Panc1 (cell line): ENCODE results near the gene GALNT18. TPM values are rescaled to one million over a fixed set of nuclear protein-coding genes. Genes with fewer than 3 reads are reported as not detected.

Source experiments
- ATAC-seq: fragments of 200-7000 bp; cut with Tn5 transposase; 2 replicates; pipeline ENCODE4 v1.9.1; 2020; ENCODE audit warnings: mild to moderate bottlenecking, moderate library complexity
- BruUV-seq: library from RNA; stranded (reverse); fragments of 400-500 nt; replicated peaks from 2 replicates; lab custom pipeline; 2021; lab: Mats Ljungman, UMichigan
- CTCF ChIA-PET: fragments of 300-600 bp; sonication (Branson Sonifier 250); formaldehyde crosslinking; loops from one replicate; lab custom pipeline; 2022; ENCODE audit warnings: antibody characterized with exemption; lab: Charles Lee
- POLR2A ChIA-PET: fragments of 300-600 bp; sonication (Branson Sonifier 250); formaldehyde crosslinking; loops from one replicate; lab custom pipeline; 2022; ENCODE audit warnings: antibody characterized with exemption; lab: Charles Lee
- DNase-seq: peaks from one replicate; pipeline ENCODE4 v3.0.0-alpha.2; 2010; ENCODE audit warnings: low read depth, low spot score
- H3K27ac ChIP-seq: 2 replicates; pipeline ENCODE4 v1.5.1; 2011; ENCODE audit warnings: mild to moderate bottlenecking, low read length, inconsistent platforms
- H3K27me3 ChIP-seq: fragments of 200-500 bp; sonication (Bioruptor generic); 2 replicates; pipeline ENCODE4 v1.6.0; 2014; ENCODE audit warnings: low read length, inconsistent platforms; ENCODE audit not compliant: control insufficient read depth, insufficient read depth
- H3K36me3 ChIP-seq: fragments of 200-500 bp; sonication (Bioruptor generic); 2 replicates; pipeline ENCODE4 v1.5.1; 2014; ENCODE audit warnings: inconsistent platforms, mild to moderate bottlenecking, low read length, moderate library complexity; ENCODE audit not compliant: control insufficient read depth, insufficient read depth
- H3K4me1 ChIP-seq: 2 replicates; pipeline ENCODE4 v1.5.1; 2011; ENCODE audit warnings: inconsistent platforms, mild to moderate bottlenecking, low read length, moderate library complexity; ENCODE audit not compliant: control insufficient read depth, insufficient read depth
- H3K4me3 ChIP-seq, 2 experiments: 2 replicates each; pipeline ENCODE4 v1.5.1; 2011 to 2012; ENCODE audit warnings: low read depth in 2 of 2, low read length in 2 of 2, mild to moderate bottlenecking in 2 of 2, inconsistent platforms in 1 of 2, moderate library complexity in 1 of 2
- H3K9me3 ChIP-seq: fragments of 200-500 bp; sonication (Bioruptor generic); 2 replicates; pipeline ENCODE4 v1.5.1; 2014; ENCODE audit warnings: low read depth, mild to moderate bottlenecking, inconsistent platforms, low read length, moderate library complexity; ENCODE audit not compliant: control insufficient read depth, insufficient read depth
- CTCF ChIP-seq: fragments of 450-650 bp; IDR thresholded peaks from 2 replicates; pipeline ENCODE4 v1.5.1; 2017; ENCODE audit warnings: mild to moderate bottlenecking
- POLR2AphosphoS5 ChIP-seq: IDR thresholded peaks from 2 replicates; pipeline ENCODE4 v1.6.1; 2012; ENCODE audit warnings: mild to moderate bottlenecking, low read depth, low read length, moderate library complexity
- SIN3A ChIP-seq: IDR thresholded peaks from 2 replicates; pipeline ENCODE4 v1.6.1; 2012; ENCODE audit warnings: low read depth, mild to moderate bottlenecking, low read length, moderate library complexity, borderline replicate concordance; ENCODE audit not compliant: insufficient read depth
- TCF7L2 ChIP-seq: IDR thresholded peaks from 2 replicates; pipeline ENCODE4 v1.6.1; 2011; ENCODE audit warnings: mild to moderate bottlenecking, low read depth, low read length, inconsistent platforms
- in situ Hi-C: cut with HindIII; loops from 2 replicates; pipeline ENCODE4 v1.10.0; 2016; ENCODE audit warnings: low sequenced_read_pairs, low pct_unique_long_range_greater_than_20kb
- intact Hi-C: fragments of 100-400 bp; cut with micrococcal nuclease; formaldehyde crosslinking; loops from one replicate; pipeline ENCODE4 v1.10.0; 2022; ENCODE audit not compliant: unreplicated experiment
- total RNA-seq: library from RNA; stranded (reverse); gene quantifications from one replicate; pipeline ENCODE4 v1.2.1, GENCODE V29; 2021; ENCODE audit not compliant: unreplicated experiment
- TF ChIP-seq, protein P1 (sequence below), 2 experiments: IDR thresholded peaks; 2 replicates each; pipeline ENCODE4 v1.6.1; 2011 to 2012; ENCODE audit warnings: low read depth in 2 of 2, control low read depth in 1 of 2, low read length in 1 of 2, mild to moderate bottlenecking in 1 of 2, moderate library complexity in 1 of 2; ENCODE audit not compliant: insufficient read depth in 1 of 2

The GALNT18 gene
- total RNA-seq, 1 experiment from 2014 or later = 8.6 TPM

DNA sequence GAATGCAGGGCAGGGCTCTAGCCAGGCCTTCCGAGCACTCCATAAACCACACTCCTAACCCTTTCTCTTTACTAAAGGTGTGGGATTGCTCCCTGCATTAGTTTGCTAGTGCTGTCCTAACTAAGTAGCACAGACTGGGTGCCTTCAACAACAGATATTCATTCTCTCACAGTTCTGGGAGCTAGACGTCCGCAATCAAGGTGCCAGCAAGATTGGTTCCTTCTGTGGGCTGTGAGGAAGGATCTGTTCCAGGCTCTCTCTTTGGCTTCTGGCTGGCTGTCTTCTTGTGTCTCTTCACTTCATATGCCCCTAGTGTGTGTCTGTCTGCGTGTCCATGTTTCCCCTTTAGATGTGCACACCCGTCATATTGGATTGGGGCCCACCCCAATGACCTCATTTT lies 59.8 kb downstream of the GALNT18 start:
- Histone ChIP-seq H3K4me3 (no peak overlapping the region), H3K9me3 (no peaks in the 10 kb centered on the region), H3K27ac (no peak overlapping the region), H3K27me3 (no peaks in the 10 kb centered on the region), H3K4me1 (no peaks in the 10 kb centered on the region), H3K36me3 (no peaks in the 10 kb centered on the region)
- CTCF ChIA-PET = no interaction called here
- no TSS peak for BruUV-seq
- POLR2A ChIA-PET = no interaction called here
- DNase-seq (no peak), ATAC-seq (no peak)
- in situ Hi-C loops (no loop called here), intact Hi-C loops (no loop called here)
- TF ChIP-seq TCF7L2 (no peak), CTCF (no peak), SIN3A (no peak), POLR2AphosphoS5 (no peak)
- TF ChIP-seq, protein P1, sequence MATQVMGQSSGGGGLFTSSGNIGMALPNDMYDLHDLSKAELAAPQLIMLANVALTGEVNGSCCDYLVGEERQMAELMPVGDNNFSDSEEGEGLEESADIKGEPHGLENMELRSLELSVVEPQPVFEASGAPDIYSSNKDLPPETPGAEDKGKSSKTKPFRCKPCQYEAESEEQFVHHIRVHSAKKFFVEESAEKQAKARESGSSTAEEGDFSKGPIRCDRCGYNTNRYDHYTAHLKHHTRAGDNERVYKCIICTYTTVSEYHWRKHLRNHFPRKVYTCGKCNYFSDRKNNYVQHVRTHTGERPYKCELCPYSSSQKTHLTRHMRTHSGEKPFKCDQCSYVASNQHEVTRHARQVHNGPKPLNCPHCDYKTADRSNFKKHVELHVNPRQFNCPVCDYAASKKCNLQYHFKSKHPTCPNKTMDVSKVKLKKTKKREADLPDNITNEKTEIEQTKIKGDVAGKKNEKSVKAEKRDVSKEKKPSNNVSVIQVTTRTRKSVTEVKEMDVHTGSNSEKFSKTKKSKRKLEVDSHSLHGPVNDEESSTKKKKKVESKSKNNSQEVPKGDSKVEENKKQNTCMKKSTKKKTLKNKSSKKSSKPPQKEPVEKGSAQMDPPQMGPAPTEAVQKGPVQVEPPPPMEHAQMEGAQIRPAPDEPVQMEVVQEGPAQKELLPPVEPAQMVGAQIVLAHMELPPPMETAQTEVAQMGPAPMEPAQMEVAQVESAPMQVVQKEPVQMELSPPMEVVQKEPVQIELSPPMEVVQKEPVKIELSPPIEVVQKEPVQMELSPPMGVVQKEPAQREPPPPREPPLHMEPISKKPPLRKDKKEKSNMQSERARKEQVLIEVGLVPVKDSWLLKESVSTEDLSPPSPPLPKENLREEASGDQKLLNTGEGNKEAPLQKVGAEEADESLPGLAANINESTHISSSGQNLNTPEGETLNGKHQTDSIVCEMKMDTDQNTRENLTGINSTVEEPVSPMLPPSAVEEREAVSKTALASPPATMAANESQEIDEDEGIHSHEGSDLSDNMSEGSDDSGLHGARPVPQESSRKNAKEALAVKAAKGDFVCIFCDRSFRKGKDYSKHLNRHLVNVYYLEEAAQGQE (IDR thresholded peaks at IDR 0.05; ENCODE audit: insufficient read depth in 1 of 2, low read depth in 2 of 2, low read length in 1 of 2) = no peak

GRCh38 chr11:11558826-11559225 lies 63.0 kb downstream of the GALNT18 start:
- no peaks in the 10 kb centered on the region for H3K27me3 ChIP-seq
- H3K4me1 ChIP-seq = no peaks in the 10 kb centered on the region
- ChIA-PET CTCF (no interaction called here), POLR2A (no interaction called here)
- no peak overlapping the region for H3K4me3 ChIP-seq
- in situ Hi-C loops (no loop called here), intact Hi-C loops (no loop called here)
- no TSS peak for BruUV-seq
- H3K9me3 ChIP-seq = no peaks in the 10 kb centered on the region
- ATAC-seq (no peak), DNase-seq (no peak)
- H3K27ac ChIP-seq = no peak overlapping the region
- no peaks in the 10 kb centered on the region for H3K36me3 ChIP-seq
- no peak for TF ChIP-seq CTCF
- TF ChIP-seq TCF7L2 = no peak
- TF ChIP-seq, protein P1 (IDR thresholded peaks at IDR 0.05; ENCODE audit: insufficient read depth in 1 of 2, low read depth in 2 of 2, low read length in 1 of 2) = no peak
- TF ChIP-seq POLR2AphosphoS5 = no peak
- no peak for TF ChIP-seq SIN3A
